ENCODE measurements around the gene ALG14.

ALG14 gene

DNA sequence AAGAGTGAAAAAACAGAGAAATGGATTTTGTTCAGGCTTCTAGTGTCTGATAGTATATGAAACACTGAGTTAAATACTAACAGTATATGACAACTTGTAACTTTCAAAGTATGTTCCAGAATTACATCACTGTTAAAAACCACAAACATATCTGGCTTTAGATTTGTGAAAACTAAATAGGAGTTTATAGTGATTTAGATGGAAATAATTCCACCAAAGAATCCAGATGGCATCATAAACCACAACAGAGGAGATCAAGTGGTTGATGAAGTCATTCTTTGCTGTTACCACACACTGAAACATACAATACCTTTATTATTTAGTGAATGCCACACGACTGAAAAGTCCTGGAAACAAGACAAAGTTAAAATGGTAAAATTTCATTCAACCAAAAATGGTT, 37.2 kb downstream of the ALG14 start (continued):
- TF ChIP-seq ZNF366 (tag by site-specific recombination; conservative IDR thresholded peaks at IDR 0.05), result peak; percentile 39; the same call in 1 of the 2 replicates
- no peak for TF ChIP-seq ZNF585B (tag by site-specific recombination; IDR thresholded peaks at IDR 0.05)
- no peak for TF ChIP-seq ZNF624 (tag by site-specific recombination; IDR thresholded peaks at IDR 0.05)
- TF ChIP-seq ZEB2 (tag by site-specific recombination; IDR thresholded peaks at IDR 0.05), result peak; percentile 61; the same call in 1 of the 2 replicates
- TF ChIP-seq ZNF549 (tag by site-specific recombination; IDR thresholded peaks at IDR 0.05), result no peak
- TF ChIP-seq SCRT2 (tag by site-specific recombination; IDR thresholded peaks at IDR 0.05), result peak; percentile 36
- no peak for TF ChIP-seq ZNF518A (tag by site-specific recombination; conservative IDR thresholded peaks at IDR 0.05; ENCODE audit: low read depth)
- TF ChIP-seq ZBTB17 (tag by site-specific recombination; IDR thresholded peaks at IDR 0.05), result no peak
- TF ChIP-seq ZNF157 (tag by site-specific recombination; IDR thresholded peaks at IDR 0.05), result no peak
- no peak for TF ChIP-seq KLF17 (tag by site-specific recombination; IDR thresholded peaks at IDR 0.05)
- no peak for TF ChIP-seq ZSCAN30 (tag by site-specific recombination; IDR thresholded peaks at IDR 0.05)
- TF ChIP-seq ZXDB (tag by site-specific recombination; IDR thresholded peaks at IDR 0.05), result no peak
- TF ChIP-seq ZNF274 (IDR thresholded peaks at IDR 0.05; ENCODE audit: low read length), result no peak
- no peak for TF ChIP-seq ZNF274 (tag by site-specific recombination; IDR thresholded peaks at IDR 0.05; ENCODE audit: borderline replicate concordance)
- TF ChIP-seq ZNF350 (tag by site-specific recombination; IDR thresholded peaks at IDR 0.05), result no peak
- TF ChIP-seq ZNF792 (tag by site-specific recombination; IDR thresholded peaks at IDR 0.05), result no peak
- no peak for TF ChIP-seq HOXD13 (CRISPR knock-in tag; IDR thresholded peaks at IDR 0.05; ENCODE audit: borderline replicate concordance)
- no peak for TF ChIP-seq ZNF48 (tag by site-specific recombination; IDR thresholded peaks at IDR 0.05)
- no peak for TF ChIP-seq ZNF76 (tag by site-specific recombination; IDR thresholded peaks at IDR 0.05; ENCODE audit: borderline replicate concordance, low read depth)
- no peak for TF ChIP-seq ZNF19 (tag by site-specific recombination; IDR thresholded peaks at IDR 0.05; ENCODE audit: low read depth)
- TF ChIP-seq OSR2 (tag by site-specific recombination; IDR thresholded peaks at IDR 0.05), result no peak
- peak; percentile 40; the same call in 1 of the 2 replicates for TF ChIP-seq ZNF843 (tag by site-specific recombination; IDR thresholded peaks at IDR 0.05)
- no peak for TF ChIP-seq ZNF529 (tag by site-specific recombination; IDR thresholded peaks at IDR 0.05; ENCODE audit: insufficient replicate concordance)
- TF ChIP-seq ZNF416 (tag by site-specific recombination; IDR thresholded peaks at IDR 0.05), result no peak
- TF ChIP-seq ZNF121 (tag by site-specific recombination; IDR thresholded peaks at IDR 0.05), result no peak
- TF ChIP-seq, protein P1, sequence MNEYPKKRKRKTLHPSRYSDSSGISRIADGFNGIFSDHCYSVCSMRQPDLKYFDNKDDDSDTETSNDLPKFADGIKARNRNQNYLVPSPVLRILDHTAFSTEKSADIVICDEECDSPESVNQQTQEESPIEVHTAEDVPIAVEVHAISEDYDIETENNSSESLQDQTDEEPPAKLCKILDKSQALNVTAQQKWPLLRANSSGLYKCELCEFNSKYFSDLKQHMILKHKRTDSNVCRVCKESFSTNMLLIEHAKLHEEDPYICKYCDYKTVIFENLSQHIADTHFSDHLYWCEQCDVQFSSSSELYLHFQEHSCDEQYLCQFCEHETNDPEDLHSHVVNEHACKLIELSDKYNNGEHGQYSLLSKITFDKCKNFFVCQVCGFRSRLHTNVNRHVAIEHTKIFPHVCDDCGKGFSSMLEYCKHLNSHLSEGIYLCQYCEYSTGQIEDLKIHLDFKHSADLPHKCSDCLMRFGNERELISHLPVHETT (tag by site-specific recombination; IDR thresholded peaks at IDR 0.05), result 0 out of 2 replicates have a peak, but pooled peaks have one; percentile 41
- TF ChIP-seq ZNF791 (tag by site-specific recombination; IDR thresholded peaks at IDR 0.05), result no peak
- no peak for TF ChIP-seq HOXC10 (CRISPR knock-in tag; IDR thresholded peaks at IDR 0.05)
- no peak for TF ChIP-seq ZNF280C (tag by site-specific recombination; IDR thresholded peaks at IDR 0.05)
- no peak for TF ChIP-seq KLF9 (tag by site-specific recombination; IDR thresholded peaks at IDR 0.05; ENCODE audit: low read depth)
- no peak for TF ChIP-seq ZFP3 (tag by site-specific recombination; IDR thresholded peaks at IDR 0.05; ENCODE audit: low read depth)
- TF ChIP-seq SETDB1 (IDR thresholded peaks at IDR 0.05; ENCODE audit: insufficient read length, low read length), result no peak

All from HEK293 (cell line).